IMR-90 (cell line): ENCODE results near the gene TRIM38. TPM values are rescaled to one million over a fixed set of nuclear protein-coding genes. Genes with fewer than 3 reads are reported as not detected.
"Not testable (repeated sequence)": the region's sequence is repeated elsewhere in the genome, so short reads cannot be mapped to it uniquely, and the experiment has no call there.

Source experiments
- ATAC-seq: fragments of 200-7000 bp; cut with Tn5 transposase; 2 replicates; pipeline ENCODE4 v1.9.1; 2020; ENCODE audit warnings: low read depth, mild to moderate bottlenecking, moderate library complexity
- BruUV-seq: library from RNA; stranded (reverse); fragments of 400-500 nt; replicated peaks from 2 replicates; lab custom pipeline; 2021; lab: Mats Ljungman, UMichigan
- CTCF ChIA-PET: fragments of 300-600 bp; formaldehyde crosslinking; extraction: SDS; loops from one replicate; lab custom pipeline; 2021; ENCODE audit warnings: antibody characterized with exemption; lab: Yijun Ruan, JAX
- POLR2A ChIA-PET: fragments of 300-600 bp; sonication (Branson Sonifier 250); formaldehyde crosslinking; loops from one replicate; lab custom pipeline; 2022; ENCODE audit warnings: antibody characterized with exemption; ENCODE audit not compliant: unreplicated experiment; lab: Charles Lee
- DNase-seq: peaks from one replicate; pipeline ENCODE4 v3.0.0; 2013
- H2AFZ ChIP-seq: replicated peaks from 2 replicates; pipeline ENCODE3; 2013; ENCODE audit warnings: low read length, mild to moderate bottlenecking; ENCODE audit not compliant: poor library complexity
- H2AK5ac ChIP-seq: 2 replicates; pipeline ENCODE4 v1.6.1; 2013; ENCODE audit warnings: low read depth, low read length, inconsistent platforms
- H2AK9ac ChIP-seq: replicated peaks from 2 replicates; pipeline ENCODE3; 2013; ENCODE audit warnings: mild to moderate bottlenecking, low read depth, low read length, moderate library complexity; ENCODE audit not compliant: poor library complexity
- H2BK120ac ChIP-seq: 2 replicates; pipeline ENCODE4 v1.6.1; 2013; ENCODE audit warnings: low read depth, low read length, inconsistent platforms
- H2BK15ac ChIP-seq: 3 replicates; pipeline ENCODE4 v1.6.1; 2013; ENCODE audit warnings: low read depth, low read length, inconsistent platforms
- H2BK20ac ChIP-seq: 2 replicates; pipeline ENCODE4 v1.6.1; 2013; ENCODE audit warnings: low read depth, mild to moderate bottlenecking, inconsistent platforms, low read length, moderate library complexity
- H2BK5ac ChIP-seq: 2 replicates; pipeline ENCODE4 v1.6.1; 2013; ENCODE audit warnings: mild to moderate bottlenecking, low read depth, low read length, inconsistent platforms; ENCODE audit not compliant: poor library complexity, severe bottlenecking
- H3K14ac ChIP-seq: replicated peaks from 2 replicates; pipeline ENCODE4 v1.6.1; 2013; ENCODE audit warnings: low read depth, low read length, inconsistent platforms
- H3K18ac ChIP-seq: 2 replicates; pipeline ENCODE4 v1.6.1; 2013; ENCODE audit warnings: low read depth, low read length, control low read depth
- H3K23ac ChIP-seq: 2 replicates; pipeline ENCODE4 v1.6.1; 2013; ENCODE audit warnings: low read depth, low read length, inconsistent platforms
- H3K27ac ChIP-seq: 2 replicates; pipeline ENCODE4 v1.5.1; 2013; ENCODE audit warnings: mild to moderate bottlenecking, control low read depth, low read length; ENCODE audit not compliant: insufficient read depth
- H3K27me3 ChIP-seq: 2 replicates; pipeline ENCODE4 v1.6.1; 2013; ENCODE audit warnings: low read length; ENCODE audit not compliant: control insufficient read depth, insufficient read depth
- H3K36me3 ChIP-seq: 2 replicates; pipeline ENCODE4 v1.6.1; 2013; ENCODE audit warnings: low read length, mixed read lengths; ENCODE audit not compliant: control insufficient read depth, insufficient read depth
- H3K4ac ChIP-seq: 2 replicates; pipeline ENCODE4 v1.6.1; 2013; ENCODE audit warnings: low read depth, low read length, inconsistent platforms
- H3K4me1 ChIP-seq: 2 replicates; pipeline ENCODE4 v1.6.1; 2013; ENCODE audit warnings: low read length, mixed read lengths; ENCODE audit not compliant: control insufficient read depth, insufficient read depth
- H3K4me2 ChIP-seq: 2 replicates; pipeline ENCODE4 v1.6.1; 2013; ENCODE audit warnings: low read depth, mild to moderate bottlenecking, control low read depth, low read length, moderate library complexity
- H3K4me3 ChIP-seq: 2 replicates; pipeline ENCODE4 v1.5.1; 2013; ENCODE audit warnings: low read depth, mild to moderate bottlenecking, control low read depth, low read length, moderate library complexity; ENCODE audit not compliant: insufficient read depth
- H3K56ac ChIP-seq: 2 replicates; pipeline ENCODE4 v1.6.1; 2013; ENCODE audit warnings: low read length, inconsistent platforms; ENCODE audit not compliant: insufficient read depth; ENCODE audit errors: extremely low read depth
- H3K79me1 ChIP-seq, 2 experiments: 2 replicates each; pipeline ENCODE4 v1.6.1; 2013; ENCODE audit warnings: low read length in 2 of 2, inconsistent platforms in 1 of 2, low read depth in 1 of 2
- H3K9ac ChIP-seq: 2 replicates; pipeline ENCODE4 v1.6.1; 2013; ENCODE audit warnings: low read depth, low read length, control low read depth
- H3K9me1 ChIP-seq: 2 replicates; pipeline ENCODE4 v1.6.1; 2013; ENCODE audit warnings: low read length, inconsistent platforms; ENCODE audit not compliant: insufficient read depth
- H3K9me3 ChIP-seq: 2 replicates; pipeline ENCODE4 v1.6.1; 2013; ENCODE audit warnings: low read length; ENCODE audit not compliant: control insufficient read depth, insufficient read depth
- H4K20me1 ChIP-seq: 2 replicates; pipeline ENCODE4 v1.6.1; 2013; ENCODE audit warnings: low read length, inconsistent platforms; ENCODE audit not compliant: insufficient read depth
- H4K5ac ChIP-seq: 2 replicates; pipeline ENCODE4 v1.6.1; 2013; ENCODE audit warnings: mild to moderate bottlenecking, low read depth, low read length, control low read depth
- H4K8ac ChIP-seq, 2 experiments: 2 replicates each; pipeline ENCODE4 v1.6.1; 2013; ENCODE audit warnings: low read depth in 2 of 2, low read length in 2 of 2, control low read depth in 1 of 2, inconsistent platforms in 1 of 2
- H4K91ac ChIP-seq: 2 replicates; pipeline ENCODE4 v1.6.1; 2013; ENCODE audit warnings: low read depth, low read length, inconsistent platforms; ENCODE audit not compliant: insufficient read depth
- CHD1 ChIP-seq: IDR thresholded peaks from 2 replicates; pipeline ENCODE4 v1.6.1; 2012; ENCODE audit warnings: low read depth, low read length, improper control_type of control experiment
- RAD21 ChIP-seq: IDR thresholded peaks from 2 replicates; pipeline ENCODE4 v1.6.1; 2012; ENCODE audit warnings: low read length, improper control_type of control experiment
- WGBS, 2 experiments: methylation state at CpG; one replicate each; pipeline versions ENCODE4 v1.1.5 to v1.1.7; 2013; ENCODE audit warnings: missing lambda C conversion rate in 2 of 2; ENCODE audit not compliant: insufficient read length in 1 of 2; ENCODE audit errors: extremely low coverage in 2 of 2; 5-methylcytosine and 5-hydroxymethylcytosine counted together
- dilution Hi-C: fragments of 300-500 bp; cut with HindIII; formaldehyde crosslinking; loops from one replicate; pipeline ENCODE4 v1.14.3; 2018; ENCODE audit warnings: low sequenced_read_pairs; ENCODE audit not compliant: unreplicated experiment
- in situ Hi-C: fragments of 300-500 bp; cut with MboI; formaldehyde crosslinking; loops from 3 replicates; pipeline ENCODE4 v1.14.3; 2019; ENCODE audit warnings: low sequenced_read_pairs, inconsistent platforms, mixed read lengths
- intact Hi-C: fragments of 100-400 bp; cut with micrococcal nuclease; formaldehyde crosslinking; loops from 2 replicates; pipeline ENCODE4 v1.10.0; 2022
- polyA plus RNA-seq, 3 experiments: library from polyadenylated mRNA; depleted of rRNA; stranded (reverse); fragments of >200 nt; gene quantifications; 2 replicates each; pipeline ENCODE4 v1.2.3, GENCODE V29; 2012; ENCODE audit warnings: low replicate concordance in 1 of 3
- total RNA-seq: library from RNA; depleted of rRNA; stranded (reverse); fragments of >200 nt; gene quantifications from 2 replicates; pipeline ENCODE4 v1.2.3, GENCODE V29; 2012

Gene TRIM38
- total and polyA plus RNA-seq, 2 of the 4 experiments (the other 2 are of a cell fraction): 4.1 to 6.3 TPM

GRCh38 chr6:25992413-25993340 lies 30.1 kb downstream of the TRIM38 start (continued):
- TF ChIP-seq RAD21 (peak; percentile 69), CHD1 (no peak)

- H3K27me3 ChIP-seq, H3K27ac ChIP-seq, H3K9me3 ChIP-seq, BruUV-seq, H3K4me1 ChIP-seq, H3K9me1 ChIP-seq, H2AK5ac ChIP-seq, dilution Hi-C loops, H3K18ac ChIP-seq, H2AFZ ChIP-seq, H3K79me1 ChIP-seq, H4K91ac ChIP-seq, ATAC-seq, H3K4ac ChIP-seq, H3K56ac ChIP-seq, in situ Hi-C loops, H4K20me1 ChIP-seq, H3K23ac ChIP-seq, H2AK9ac ChIP-seq, H2BK15ac ChIP-seq, H2BK5ac ChIP-seq, H2BK120ac ChIP-seq, DNase-seq, H3K36me3 ChIP-seq, H2BK20ac ChIP-seq, H3K14ac ChIP-seq, intact Hi-C loops, H3K4me3 ChIP-seq, H4K5ac ChIP-seq: not testable (repeated sequence)
- H3K9ac ChIP-seq: peak overlapping the region; percentile 85; the same call in 1 of the 2 replicates
- no CpG with 5 or more reads among the region's 7 CpGs for WGBS, 2 experiments
- H4K8ac ChIP-seq: peak overlapping the region; percentile 47 to 74; a peak in 2 of 4 replicates
- ChIA-PET POLR2A (interaction anchor here (1.2 kb wide), 1 partner anchor 27 kb away, joined by 4 read pairs; a partner anchor contains a TSS), CTCF (interaction anchor here (0.8 to 2.8 kb wide), 11 partner anchors 9 to 467 kb away, joined by 4 to 34 read pairs (median 8); partner anchors contain the start of gene TRIM38)
- peak overlapping the region; percentile 70 for H3K4me2 ChIP-seq
Measured at GRCh38 chr6:25993341-25993684, 30.7 kb downstream of the TRIM38 start.
